Left lung (tissue), 10 donors: ENCODE measurements around the gene WDR54. TPM values are rescaled to one million over a fixed set of nuclear protein-coding genes. Genes with fewer than 3 reads are reported as not detected.

ENCODE experiments used
- ATAC-seq: fragments of 200-7000 bp; cut with Tn5 transposase; one replicate; pipeline ENCODE4 v1.9.1; 2020; ENCODE audit warnings: moderate library complexity
- DNase-seq, 4 donors: peaks; one replicate each; pipeline ENCODE4 v3.0.0-alpha.2; 2013 to 2020
- H3K27ac ChIP-seq, 2 donors: fragments of 200-600 bp; sonication (generic) in 1 of 2; one replicate each; pipeline versions ENCODE4 v1.5.0 to v1.8.0; 2020 to 2021
- H3K27me3 ChIP-seq, 2 donors: fragments of 200-600 bp; sonication (generic) in 1 of 2; one replicate each; pipeline versions ENCODE4 v1.5.0 to v1.8.0; 2020 to 2021
- H3K36me3 ChIP-seq, 2 donors: fragments of 200-600 bp; sonication (generic) in 1 of 2; one replicate each; pipeline versions ENCODE4 v1.5.0 to v1.8.0; 2020 to 2021
- H3K4me1 ChIP-seq, 2 donors: fragments of 200-600 bp; one replicate each; pipeline ENCODE4 v1.8.0; 2021
- H3K4me3 ChIP-seq, 2 donors: fragments of 200-600 bp; sonication (generic) in 1 of 2; one replicate each; pipeline versions ENCODE4 v1.5.0 to v1.8.0; 2020 to 2021; ENCODE audit warnings: mild to moderate bottlenecking in 1 of 2
- H3K9me3 ChIP-seq, 2 donors: fragments of 200-600 bp; sonication (generic) in 1 of 2; one replicate each; pipeline versions ENCODE4 v1.5.0 to v1.8.0; 2020 to 2021
- intact Hi-C, 2 donors: fragments of 100-400 bp; cut with DNase I; formaldehyde crosslinking; loops; one replicate each; pipeline versions ENCODE4 v1.11.2 to v1.14.2; 2022
- polyA plus RNA-seq, 6 donors: library from polyadenylated mRNA; unstranded; fragments of 120-200 nt; gene quantifications; one replicate each; pipeline ENCODE4 v1.2.1, GENCODE V29; 2013; ENCODE audit not compliant: insufficient read length in 6 of 6
- total RNA-seq, 2 donors: library from RNA; stranded (reverse); fragmentation: NEBNext Ultra II Directional; extraction: Animal tissue kit (Norgen Biotek cat#: 25700); gene quantifications; one replicate each; pipeline ENCODE4 v1.2.1, GENCODE V29; 2021
- TF ChIP-seq, protein P1 (sequence below), 2 donors: fragments of 200-600 bp; sonication (generic) in 1 of 2; IDR thresholded peaks; one replicate each; pipeline versions ENCODE4 v1.5.0 to v1.8.0; 2021; ENCODE audit warnings: antibody characterized with exemption in 2 of 2
- donor health status: DM: no; HTN: yes; CAD: no.
- donor health status: DM: no; HTN: no; CAD: no.

WDR54 gene
- total and polyA plus RNA-seq, 8 donors, result 9.2 to 39.6 (median 35.2) TPM

GRCh38 chr2:74444498-74445318 lies 23.2 kb downstream of the WDR54 start:
- Histone ChIP-seq H3K4me1 (peaks cover 3 to 24% of the 10 kb centered on the region in 2 donors), H3K27ac (no peak overlapping the region), H3K36me3 (no peaks in the 10 kb centered on the region), H3K4me3 (no peak overlapping the region), H3K27me3 (peaks cover 5 to 49% of the 10 kb centered on the region in 2 donors), H3K9me3 (no peaks in the 10 kb centered on the region)
- DNase-seq (no peak), ATAC-seq (no peak)
- intact Hi-C loops, result no loop called here
- TF ChIP-seq, protein P1, sequence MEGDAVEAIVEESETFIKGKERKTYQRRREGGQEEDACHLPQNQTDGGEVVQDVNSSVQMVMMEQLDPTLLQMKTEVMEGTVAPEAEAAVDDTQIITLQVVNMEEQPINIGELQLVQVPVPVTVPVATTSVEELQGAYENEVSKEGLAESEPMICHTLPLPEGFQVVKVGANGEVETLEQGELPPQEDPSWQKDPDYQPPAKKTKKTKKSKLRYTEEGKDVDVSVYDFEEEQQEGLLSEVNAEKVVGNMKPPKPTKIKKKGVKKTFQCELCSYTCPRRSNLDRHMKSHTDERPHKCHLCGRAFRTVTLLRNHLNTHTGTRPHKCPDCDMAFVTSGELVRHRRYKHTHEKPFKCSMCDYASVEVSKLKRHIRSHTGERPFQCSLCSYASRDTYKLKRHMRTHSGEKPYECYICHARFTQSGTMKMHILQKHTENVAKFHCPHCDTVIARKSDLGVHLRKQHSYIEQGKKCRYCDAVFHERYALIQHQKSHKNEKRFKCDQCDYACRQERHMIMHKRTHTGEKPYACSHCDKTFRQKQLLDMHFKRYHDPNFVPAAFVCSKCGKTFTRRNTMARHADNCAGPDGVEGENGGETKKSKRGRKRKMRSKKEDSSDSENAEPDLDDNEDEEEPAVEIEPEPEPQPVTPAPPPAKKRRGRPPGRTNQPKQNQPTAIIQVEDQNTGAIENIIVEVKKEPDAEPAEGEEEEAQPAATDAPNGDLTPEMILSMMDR (IDR thresholded peaks at IDR 0.05), result no peak

DNA sequence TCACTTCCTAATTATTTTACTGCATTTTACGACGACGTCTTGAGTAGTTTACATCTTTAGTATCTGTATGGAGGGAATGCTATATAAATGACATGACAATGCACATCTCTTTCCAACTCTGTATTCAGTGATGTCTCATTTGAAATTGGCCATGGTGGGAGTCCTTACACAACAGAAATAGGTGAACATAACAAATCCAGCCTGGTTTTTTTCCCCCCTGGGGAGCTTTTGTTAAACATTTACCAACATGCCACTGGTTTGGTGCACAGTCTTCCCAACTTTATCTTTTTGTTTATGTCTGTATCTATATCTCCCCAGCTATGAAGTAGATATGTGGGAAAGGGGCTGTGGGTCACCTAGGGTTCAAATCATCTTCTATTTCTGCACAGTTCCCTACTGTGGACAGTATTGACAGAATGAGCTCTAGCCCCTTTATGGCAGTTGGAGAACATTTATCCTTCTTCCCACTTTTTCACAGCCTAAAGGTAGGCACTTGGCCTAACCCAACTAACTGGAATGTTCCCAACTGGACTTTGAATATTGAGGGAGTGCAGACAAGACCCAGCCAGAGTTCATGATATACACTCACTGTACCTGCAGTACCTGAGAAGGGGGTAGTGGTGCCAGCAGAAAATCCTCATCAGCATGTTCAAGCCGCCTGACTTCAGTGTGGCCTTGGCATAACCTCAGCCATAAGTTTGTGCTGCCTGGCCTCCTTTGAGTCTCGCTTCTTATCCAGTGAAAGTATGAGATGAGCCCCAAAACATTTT lies 25.9 kb downstream of the WDR54 start:
- ATAC-seq, result no peak
- Histone ChIP-seq H3K4me1 (no peaks in the 10 kb centered on the region), H3K36me3 (no peaks in the 10 kb centered on the region), H3K9me3 (no peaks in the 10 kb centered on the region), H3K27me3 (peaks cover 0 to 22% of the 10 kb centered on the region in 2 donors), H3K27ac (no peak overlapping the region), H3K4me3 (no peak overlapping the region)
- TF ChIP-seq, protein P1 (IDR thresholded peaks at IDR 0.05), result no peak
- intact Hi-C loops, result no loop called here
- no peak for DNase-seq

GRCh38 chr2:74448771-74449170 lies 27.2 kb downstream of the WDR54 start:
- Histone ChIP-seq H3K36me3 (no peaks in the 10 kb centered on the region), H3K27ac (no peak overlapping the region), H3K4me3 (no peak overlapping the region), H3K9me3 (no peaks in the 10 kb centered on the region), H3K27me3 (peaks cover 0 to 9% of the 10 kb centered on the region in 2 donors), H3K4me1 (no peaks in the 10 kb centered on the region)
- DNase-seq (no peak), ATAC-seq (no peak)
- intact Hi-C loops, result no loop called here
- TF ChIP-seq, protein P1 (IDR thresholded peaks at IDR 0.05), result no peak

- TF ChIP-seq, protein P1 (IDR thresholded peaks at IDR 0.05), result no peak
- Histone ChIP-seq H3K36me3 (no peaks in the 10 kb centered on the region), H3K9me3 (no peaks in the 10 kb centered on the region), H3K27me3 (no peaks in the 10 kb centered on the region), H3K4me1 (peaks cover 5 to 6% of the 10 kb centered on the region in 2 donors), H3K4me3 (no peak overlapping the region), H3K27ac (no peak overlapping the region)
- ATAC-seq (no peak), DNase-seq (no peak)
- intact Hi-C loops, result no loop called here
These were observed 29.1 kb downstream of the WDR54 start for GRCh38 chr2:74450570-74451190.
